ENCODE results near the gene DAP.

DNA sequence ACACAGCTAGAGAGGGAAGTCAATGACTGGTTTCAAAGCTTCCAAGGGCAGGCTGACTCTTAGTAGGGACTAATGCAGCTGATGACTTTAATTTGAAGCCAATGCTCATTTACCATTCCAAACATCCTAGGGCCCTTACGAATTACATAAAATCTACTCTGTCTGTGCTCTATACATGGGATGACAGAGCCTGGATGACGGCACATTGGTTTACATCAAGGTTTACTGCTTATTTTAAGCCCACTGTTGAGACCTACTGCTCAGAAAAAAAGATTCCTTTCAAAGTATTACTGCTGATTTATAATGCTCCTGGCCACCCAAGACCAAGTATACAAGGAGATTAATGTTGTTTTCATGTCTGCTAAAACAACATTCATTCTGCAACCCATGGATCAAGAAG, 74.1 kb downstream of the DAP start:
- TF ChIP-seq CTCF (conservative IDR thresholded peaks at IDR 0.05; ENCODE audit: low read depth in 2 of 2) (no peak), REST (IDR thresholded peaks at IDR 0.05; ENCODE audit: unreplicated experiment) (no peak), POLR2AphosphoS5 (IDR thresholded peaks at IDR 0.05; ENCODE audit: low read depth) (no peak)
